Activated T-helper 1 cell treated with anti-CD3 and anti-CD28 coated beads, Interleukin-12 subunit alpha, Interleukin-12 subunit beta, Interleukin-2, Interleukin-4 antibody, amounts not matched to agents 30 ng/mL and 10 ng/mL and 1 ng/mL, durations not matched to agents 14 hours and 24 hours and 36 hours (primary cell): Measurements from ENCODE around the gene USHBP1. TPM values are rescaled to one million over a fixed set of nuclear protein-coding genes. Genes with fewer than 3 reads are reported as not detected.

Experiments
- DNase-seq: peaks from one replicate; pipeline ENCODE4 v3.0.0; 2021; ENCODE audit warnings: low spot score
- H3K27ac Mint-ChIP-seq: one replicate; pipeline ENCODE4 v1.8.0; 2021; ENCODE audit warnings: mild to moderate bottlenecking, mixed read lengths
- H3K27me3 Mint-ChIP-seq: one replicate; pipeline ENCODE4 v1.8.0; 2022; ENCODE audit warnings: mild to moderate bottlenecking, moderate library complexity, mixed read lengths; ENCODE audit not compliant: insufficient read depth
- H3K36me3 Mint-ChIP-seq: one replicate; pipeline ENCODE4 v1.8.0; 2021; ENCODE audit warnings: low read depth, mixed read lengths
- H3K4me1 Mint-ChIP-seq: one replicate; pipeline ENCODE4 v1.8.0; 2021; ENCODE audit warnings: low read depth, mixed read lengths
- H3K4me3 Mint-ChIP-seq: one replicate; pipeline ENCODE4 v1.8.0; 2021; ENCODE audit warnings: mild to moderate bottlenecking, moderate library complexity, mixed read lengths
- H3K9me3 Mint-ChIP-seq: one replicate; pipeline ENCODE4 v1.8.0; 2021; ENCODE audit warnings: mixed read lengths
- intact Hi-C: fragments of 100-400 bp; cut with micrococcal nuclease; formaldehyde crosslinking; loops from one replicate; pipeline ENCODE4 v1.15.1; 2024
- total RNA-seq: library from RNA; stranded (reverse); gene quantifications from 2 replicates; pipeline ENCODE4 v1.2.3, GENCODE V29; 2022

USHBP1 gene
- total RNA-seq, 1 donor from 2014 or later: 0.26 TPM

DNA sequence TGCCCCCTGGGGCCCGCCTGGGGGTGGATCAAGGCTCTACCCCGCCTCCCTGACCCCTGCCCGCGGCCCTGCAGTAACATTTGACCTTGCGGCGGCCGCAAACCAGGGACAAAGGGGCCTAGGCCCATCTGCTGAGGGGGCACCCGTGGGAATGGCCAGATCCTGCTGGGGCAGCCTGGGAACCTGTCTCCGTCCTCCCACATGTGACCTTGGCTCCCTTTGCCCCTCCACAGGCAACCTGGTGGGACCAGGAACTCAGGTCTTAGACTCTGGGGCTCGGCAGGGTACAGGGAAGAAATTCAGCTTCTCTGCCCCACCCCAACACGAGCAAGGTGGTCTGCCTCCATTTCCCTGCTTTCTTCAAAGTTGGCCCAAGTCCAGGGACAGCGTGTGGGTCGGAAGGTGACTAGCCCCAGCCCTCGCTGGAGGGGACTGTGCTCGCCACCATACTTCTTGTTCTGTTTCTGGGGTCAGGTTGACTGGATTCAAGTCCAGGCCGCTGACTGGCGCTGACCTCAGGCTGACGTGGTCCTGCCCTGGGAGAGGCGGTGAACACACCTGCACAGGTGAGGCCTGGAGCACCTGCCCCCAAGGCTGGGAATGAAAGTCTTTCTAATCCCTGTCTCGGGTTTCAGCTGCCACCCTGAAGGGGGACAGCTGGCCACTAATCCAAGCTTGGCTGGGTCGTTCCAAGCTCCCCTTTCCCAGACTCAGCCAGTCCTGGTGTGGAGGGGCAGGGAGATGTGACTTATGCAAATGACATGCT lies 16.4 kb downstream of the USHBP1 start:
- intact Hi-C loops: loop anchor here (5.0 kb wide), 1 partner anchor 44 kb away; no protein-coding TSS in a partner anchor

GRCh38 chr19:17246681-17247425 lies 17.7 kb downstream of the USHBP1 start:
- no peaks in the 10 kb centered on the region for H3K9me3 Mint-ChIP-seq
- no peaks in the 10 kb centered on the region for H3K36me3 Mint-ChIP-seq
- H3K4me1 Mint-ChIP-seq: no peaks in the 10 kb centered on the region
- intact Hi-C loops: loop anchor here (1.0 to 5.0 kb wide), 3 partner anchors 12 to 45 kb away; partner anchors contain the start of gene BABAM1
- peak overlapping the region; percentile 74 for H3K4me3 Mint-ChIP-seq
- H3K27me3 Mint-ChIP-seq: peaks cover 14% of the 10 kb centered on the region
- no peak for DNase-seq
- peak overlapping the region; percentile 44 for H3K27ac Mint-ChIP-seq

More for the DNA sequence above, 16.4 kb downstream of the USHBP1 start:
- Mint-ChIP-seq H3K27me3 (peaks cover 14% of the 10 kb centered on the region), H3K4me1 (no peaks in the 10 kb centered on the region), H3K36me3 (no peaks in the 10 kb centered on the region), H3K4me3 (no peak overlapping the region), H3K27ac (no peak overlapping the region), H3K9me3 (no peaks in the 10 kb centered on the region)
- no peak for DNase-seq

DNA sequence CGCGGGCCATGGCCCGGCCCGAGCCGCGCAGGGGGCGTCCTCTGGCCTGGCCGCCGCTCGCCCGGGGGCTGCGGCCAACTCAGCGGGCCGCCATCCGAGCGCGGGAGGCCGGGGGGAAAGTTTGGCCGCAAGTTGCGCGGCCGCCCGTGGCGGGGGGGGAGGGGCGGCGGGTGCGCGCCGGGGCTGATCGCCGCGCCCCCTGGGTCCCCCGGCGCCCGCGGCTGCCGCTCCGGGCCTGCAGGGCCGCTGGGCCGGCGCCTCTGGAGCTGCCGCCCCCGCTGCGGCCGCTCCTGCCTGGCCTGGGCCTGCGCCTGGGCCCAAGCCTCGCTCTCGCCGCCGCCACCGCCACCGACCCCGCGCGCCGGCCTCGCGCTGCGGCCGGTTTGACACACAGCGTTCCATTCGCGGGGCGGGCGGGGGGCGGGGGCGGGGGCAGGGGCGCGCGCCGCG lies 19.0 kb downstream of the USHBP1 start, which contains the start of gene NR2F6:
Gene NR2F6 (minus strand): TSS at position 385 of the 450 bp plus-strand sequence. CDS start 699 bp downstream, outside the sequence.
- intact Hi-C loops: loop anchor here (1.0 to 5.0 kb wide), 2 partner anchors 19 to 47 kb away; partner anchors contain the start of gene OCEL1
- H3K4me3 Mint-ChIP-seq: peak within 1 kb of the TSS; percentile 87
- H3K4me1 Mint-ChIP-seq: no peaks in the 10 kb centered on the region
- H3K9me3 Mint-ChIP-seq: no peaks in the 10 kb centered on the region
- H3K36me3 Mint-ChIP-seq: no peaks in the 10 kb centered on the region
- H3K27ac Mint-ChIP-seq: peak within 1 kb of the TSS; percentile 77
- peaks cover 14% of the 10 kb centered on the region for H3K27me3 Mint-ChIP-seq
- DNase-seq: no peak

DNA sequence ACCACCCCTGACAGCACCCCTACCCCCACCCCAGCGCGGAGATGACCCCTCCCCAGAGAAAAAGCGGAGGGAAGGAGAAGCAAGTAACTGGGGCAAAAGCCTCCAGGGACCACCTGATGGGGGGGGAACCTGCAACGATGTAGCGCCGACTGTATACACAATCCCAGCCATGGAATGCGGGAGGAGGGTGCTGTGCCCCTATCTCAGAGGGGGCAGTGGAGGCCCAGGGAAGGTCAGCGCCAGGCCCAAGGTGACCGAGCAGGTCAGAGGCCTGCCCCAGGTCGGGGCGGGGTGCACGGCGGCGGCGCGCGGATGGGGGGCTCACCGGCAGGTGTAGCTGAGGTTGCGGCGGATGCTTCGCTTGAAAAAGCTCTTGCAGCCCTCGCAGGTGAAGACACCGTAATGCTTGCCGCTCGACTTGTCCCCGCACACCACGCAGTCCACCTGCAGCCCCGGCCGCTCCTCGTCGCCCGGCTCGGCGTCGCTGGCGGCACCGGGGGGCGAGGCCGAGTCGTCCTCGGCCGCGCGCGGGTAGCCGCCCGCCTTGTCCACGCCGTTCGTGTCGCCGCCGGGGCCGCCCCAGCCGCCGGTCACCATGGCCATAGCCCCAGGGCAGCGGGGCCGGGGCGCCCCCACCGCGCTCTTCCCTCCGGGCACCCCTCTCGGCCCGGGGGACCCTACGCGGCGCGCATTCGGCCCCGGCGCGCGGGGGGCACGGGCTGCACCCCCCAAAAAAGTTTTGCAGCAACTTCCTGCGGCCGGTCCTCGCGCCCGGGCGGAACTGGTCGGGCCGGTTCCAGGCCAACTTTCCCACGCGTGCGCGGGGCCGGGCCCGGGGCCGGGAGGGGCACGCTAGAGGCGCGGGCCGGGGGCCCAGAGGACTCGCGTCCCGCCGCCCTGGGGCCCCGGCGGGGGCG lies 19.7 kb downstream of the USHBP1 start:
- no peaks in the 10 kb centered on the region for H3K9me3 Mint-ChIP-seq
- intact Hi-C loops: loop anchor here (1.0 to 5.0 kb wide), 2 partner anchors 19 to 47 kb away; partner anchors contain the start of gene OCEL1

GRCh38 chr19:17243830-17244617 lies 20.5 kb downstream of the USHBP1 start:
- peak overlapping the region; percentile 12 for H3K27ac Mint-ChIP-seq
- H3K36me3 Mint-ChIP-seq: no peaks in the 10 kb centered on the region
- peaks cover 14% of the 10 kb centered on the region for H3K27me3 Mint-ChIP-seq
- H3K4me3 Mint-ChIP-seq: peak overlapping the region; percentile 72
- no peaks in the 10 kb centered on the region for H3K4me1 Mint-ChIP-seq
- intact Hi-C loops: no loop called here
- DNase-seq: no peak
- no peaks in the 10 kb centered on the region for H3K9me3 Mint-ChIP-seq

More for the DNA sequence above, 19.7 kb downstream of the USHBP1 start:
- peak overlapping the region; percentile 72 for H3K4me3 Mint-ChIP-seq
- H3K27ac Mint-ChIP-seq: peak overlapping the region; percentile 12
- H3K4me1 Mint-ChIP-seq: no peaks in the 10 kb centered on the region
- peaks cover 14% of the 10 kb centered on the region for H3K27me3 Mint-ChIP-seq
- DNase-seq: no peak
- H3K36me3 Mint-ChIP-seq: no peaks in the 10 kb centered on the region

- H3K27me3 Mint-ChIP-seq: peaks cover 14% of the 10 kb centered on the region
- H3K27ac Mint-ChIP-seq: no peak overlapping the region
- DNase-seq: no peak
- peak overlapping the region; percentile 39 for H3K4me3 Mint-ChIP-seq
- no peaks in the 10 kb centered on the region for H3K36me3 Mint-ChIP-seq
- no peaks in the 10 kb centered on the region for H3K9me3 Mint-ChIP-seq
- intact Hi-C loops: no loop called here
- no peaks in the 10 kb centered on the region for H3K4me1 Mint-ChIP-seq
Observed at GRCh38 chr19:17243211-17243829, 21.2 kb downstream of the USHBP1 start.

DNA sequence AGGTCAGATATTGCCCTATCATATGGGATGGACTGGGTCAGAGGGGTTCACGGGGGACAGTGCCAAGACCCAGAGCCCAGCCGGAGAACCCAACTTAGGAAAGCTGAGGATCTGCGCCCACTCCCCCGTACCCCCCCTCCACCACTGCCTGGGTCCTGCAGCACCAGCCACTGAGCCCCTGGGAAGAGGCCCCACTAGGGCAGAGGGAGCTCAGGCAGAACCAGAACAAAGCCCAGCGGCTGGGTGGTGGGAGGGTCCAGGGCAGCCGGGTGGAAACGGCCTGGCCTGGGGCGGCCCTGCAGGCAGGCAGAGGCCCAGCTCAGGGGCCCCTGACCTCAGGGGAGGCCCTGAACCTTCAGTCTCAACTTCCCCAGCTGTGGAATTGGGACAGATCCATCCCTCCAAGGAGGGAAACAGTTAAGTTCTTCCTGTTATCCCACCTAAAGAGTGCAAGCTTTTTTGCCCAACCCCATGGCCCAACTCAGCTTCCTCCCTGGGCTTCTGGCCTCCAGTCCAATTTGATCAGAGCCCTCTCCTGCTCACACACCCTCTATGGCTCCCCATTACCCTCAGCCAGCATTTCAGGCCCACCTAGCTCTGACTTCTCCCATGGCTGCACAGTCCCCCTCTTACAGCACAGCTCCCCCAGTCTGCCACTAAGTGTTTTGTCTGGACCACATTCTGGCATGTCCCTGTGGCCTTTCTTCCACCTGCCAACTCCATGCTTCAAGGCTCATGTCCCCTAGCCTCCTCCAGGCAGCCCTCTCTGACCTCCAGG lies 21.9 kb downstream of the USHBP1 start:
- H3K4me3 Mint-ChIP-seq: peak overlapping the region; percentile 34
- no peak overlapping the region for H3K27ac Mint-ChIP-seq
- intact Hi-C loops: no loop called here
- H3K9me3 Mint-ChIP-seq: no peaks in the 10 kb centered on the region
- H3K4me1 Mint-ChIP-seq: no peaks in the 10 kb centered on the region
- peaks cover 12% of the 10 kb centered on the region for H3K27me3 Mint-ChIP-seq
- H3K36me3 Mint-ChIP-seq: no peaks in the 10 kb centered on the region
- no peak for DNase-seq

GRCh38 chr19:17240826-17241399 lies 23.6 kb downstream of the USHBP1 start:
- H3K9me3 Mint-ChIP-seq: no peaks in the 10 kb centered on the region
- H3K27ac Mint-ChIP-seq: no peak overlapping the region
- H3K36me3 Mint-ChIP-seq: no peaks in the 10 kb centered on the region
- no peaks in the 10 kb centered on the region for H3K4me1 Mint-ChIP-seq
- H3K4me3 Mint-ChIP-seq: no peak overlapping the region
- DNase-seq: no peak
- intact Hi-C loops: no loop called here
- H3K27me3 Mint-ChIP-seq: peaks cover 6% of the 10 kb centered on the region

- no peak for DNase-seq
- Mint-ChIP-seq H3K9me3 (no peaks in the 10 kb centered on the region), H3K4me3 (no peak overlapping the region), H3K36me3 (no peaks in the 10 kb centered on the region), H3K27ac (no peak overlapping the region), H3K27me3 (peaks cover 6% of the 10 kb centered on the region), H3K4me1 (no peaks in the 10 kb centered on the region)
- intact Hi-C loops: no loop called here
Observed at GRCh38 chr19:17240062-17240752, 24.3 kb downstream of the USHBP1 start.
